ENCODE results near the gene RSRC2. TPM values are rescaled to one million over a fixed set of nuclear protein-coding genes. Genes with fewer than 3 reads are reported as not detected.
"Not testable (repeated sequence)": the region's sequence is repeated elsewhere in the genome, so short reads cannot be mapped to it uniquely, and the experiment has no call there.

The RSRC2 gene
- total RNA-seq, 1 donor from 2014 or later, result 31.7 TPM

- peak; percentile 71 for ATAC-seq
These were observed 8.9 kb downstream of the RSRC2 start for GRCh38 chr12:122517877-122518276.

- ATAC-seq, result no peak
These were observed 10.0 kb downstream of the RSRC2 start for GRCh38 chr12:122516544-122517361.

GRCh38 chr12:122515275-122515674 lies 11.5 kb downstream of the RSRC2 start:
- ATAC-seq, result no peak

GRCh38 chr12:122513660-122514059 lies 13.1 kb downstream of the RSRC2 start:
- no peak for ATAC-seq

- not testable (repeated sequence) for ATAC-seq
These were observed 13.7 kb downstream of the RSRC2 start for GRCh38 chr12:122513028-122513427.

- no peak for ATAC-seq
These were observed 18.6 kb downstream of the RSRC2 start for GRCh38 chr12:122508163-122508562.

GRCh38 chr12:122506393-122506938 lies 20.3 kb downstream of the RSRC2 start:
- no peak for ATAC-seq

GRCh38 chr12:122505419-122506051 lies 21.2 kb downstream of the RSRC2 start:
- ATAC-seq, result no peak

- no peak for ATAC-seq
These were observed 22.7 kb downstream of the RSRC2 start for GRCh38 chr12:122503783-122504590.

GRCh38 chr12:122503147-122503751 lies 23.5 kb downstream of the RSRC2 start:
- ATAC-seq, result no peak

- no peak for ATAC-seq
These were observed 25.2 kb downstream of the RSRC2 start for GRCh38 chr12:122501489-122501989.

- peak; percentile 99 for ATAC-seq
These were observed 25.8 kb downstream of the RSRC2 start, which contains the start of gene ZCCHC8 for GRCh38 chr12:122500685-122501488. ZCCHC8 (minus strand) TSS chr12:122500932; CDS start chr12:122500840, 92 bp downstream.

GRCh38 chr12:122499991-122500684 lies 26.6 kb downstream of the RSRC2 start:
- peak; percentile 59 for ATAC-seq

GRCh38 chr12:122495258-122495657 lies 31.5 kb downstream of the RSRC2 start:
- no peak for ATAC-seq

GRCh38 chr12:122493222-122493621 lies 33.5 kb downstream of the RSRC2 start:
- ATAC-seq, result not testable (repeated sequence)

GRCh38 chr12:122491991-122492390 lies 34.7 kb downstream of the RSRC2 start:
- no peak for ATAC-seq

GRCh38 chr12:122489038-122489437 lies 37.7 kb downstream of the RSRC2 start:
- ATAC-seq, result no peak

- ATAC-seq, result not testable (repeated sequence)
These were observed 38.9 kb downstream of the RSRC2 start for GRCh38 chr12:122487807-122488206.

GRCh38 chr12:122486805-122487426 lies 39.8 kb downstream of the RSRC2 start:
- ATAC-seq, result peak; percentile 84

- not testable (repeated sequence) for ATAC-seq
These were observed 40.4 kb downstream of the RSRC2 start for GRCh38 chr12:122486360-122486759.

Measured in esophagus mucosa (tissue), 1 donor.